ENCODE results near the gene PERM1. TPM values are rescaled to one million over a fixed set of nuclear protein-coding genes. Genes with fewer than 3 reads are reported as not detected.

The PERM1 gene
- total and polyA plus RNA-seq, 4 donors: 0.06 to 0.45 (median 0.15) TPM; not detected in 1

DNA sequence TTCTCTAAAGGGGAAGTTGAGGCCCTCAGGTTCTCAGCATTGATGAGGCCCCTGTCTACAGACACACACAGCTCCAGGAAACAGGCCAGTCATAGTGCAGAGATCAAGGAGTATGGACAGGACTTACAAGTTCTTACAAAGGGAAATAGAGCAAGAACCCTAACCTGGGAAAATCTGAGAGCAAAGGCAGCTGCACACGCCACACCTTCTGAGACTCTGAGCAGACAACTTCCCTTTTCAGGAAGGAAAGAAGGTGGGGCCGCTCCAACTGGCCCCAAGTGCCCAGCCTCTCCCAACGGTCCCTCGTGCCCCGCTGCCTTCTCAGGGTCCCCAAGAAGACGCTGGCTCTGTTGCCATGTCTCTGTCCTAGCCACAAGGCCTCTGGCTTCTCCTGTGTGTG, 26.4 kb downstream of the PERM1 start:
- peaks cover 0 to 8% (median 4%) of the 10 kb centered on the region in 5 donors for H3K4me1 ChIP-seq (ENCODE audit: control insufficient read depth in 5 of 5, insufficient read depth in 5 of 5, low read length in 5 of 5)
- 25 to 66% methylated on average over 6 of the region's 6 CpGs for WGBS, 2 donors
- ATAC-seq (ENCODE audit: insufficient read depth, low FRiP score) (no peak), DNase-seq (no peak)
- H3K4me3 ChIP-seq: no peak overlapping the region
- peaks cover 14 to 61% (median 23%) of the 10 kb centered on the region in 4 donors for H3K36me3 ChIP-seq (ENCODE audit: control insufficient read depth in 4 of 4, insufficient read depth in 4 of 4, low read length in 4 of 4)
- H3K27me3 ChIP-seq (ENCODE audit: control insufficient read depth in 3 of 3, insufficient read depth in 3 of 3, low read length in 2 of 3): no peaks in the 10 kb centered on the region
- TF ChIP-seq, protein P1, sequence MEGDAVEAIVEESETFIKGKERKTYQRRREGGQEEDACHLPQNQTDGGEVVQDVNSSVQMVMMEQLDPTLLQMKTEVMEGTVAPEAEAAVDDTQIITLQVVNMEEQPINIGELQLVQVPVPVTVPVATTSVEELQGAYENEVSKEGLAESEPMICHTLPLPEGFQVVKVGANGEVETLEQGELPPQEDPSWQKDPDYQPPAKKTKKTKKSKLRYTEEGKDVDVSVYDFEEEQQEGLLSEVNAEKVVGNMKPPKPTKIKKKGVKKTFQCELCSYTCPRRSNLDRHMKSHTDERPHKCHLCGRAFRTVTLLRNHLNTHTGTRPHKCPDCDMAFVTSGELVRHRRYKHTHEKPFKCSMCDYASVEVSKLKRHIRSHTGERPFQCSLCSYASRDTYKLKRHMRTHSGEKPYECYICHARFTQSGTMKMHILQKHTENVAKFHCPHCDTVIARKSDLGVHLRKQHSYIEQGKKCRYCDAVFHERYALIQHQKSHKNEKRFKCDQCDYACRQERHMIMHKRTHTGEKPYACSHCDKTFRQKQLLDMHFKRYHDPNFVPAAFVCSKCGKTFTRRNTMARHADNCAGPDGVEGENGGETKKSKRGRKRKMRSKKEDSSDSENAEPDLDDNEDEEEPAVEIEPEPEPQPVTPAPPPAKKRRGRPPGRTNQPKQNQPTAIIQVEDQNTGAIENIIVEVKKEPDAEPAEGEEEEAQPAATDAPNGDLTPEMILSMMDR (IDR thresholded peaks at IDR 0.05; ENCODE audit: control extremely low read depth, extremely low read depth): no peak
- peaks cover 0 to 2% (median 0%) of the 10 kb centered on the region in 4 donors for H3K9me3 ChIP-seq (ENCODE audit: control insufficient read depth in 4 of 4, insufficient read depth in 3 of 4, low read length in 3 of 4)
- no peak overlapping the region for H3K9ac ChIP-seq (ENCODE audit: insufficient read depth in 1 of 2, low read length in 2 of 2)
- no peak overlapping the region for H3K27ac ChIP-seq (ENCODE audit: low read depth in 1 of 2, low read length in 1 of 2)

DNA sequence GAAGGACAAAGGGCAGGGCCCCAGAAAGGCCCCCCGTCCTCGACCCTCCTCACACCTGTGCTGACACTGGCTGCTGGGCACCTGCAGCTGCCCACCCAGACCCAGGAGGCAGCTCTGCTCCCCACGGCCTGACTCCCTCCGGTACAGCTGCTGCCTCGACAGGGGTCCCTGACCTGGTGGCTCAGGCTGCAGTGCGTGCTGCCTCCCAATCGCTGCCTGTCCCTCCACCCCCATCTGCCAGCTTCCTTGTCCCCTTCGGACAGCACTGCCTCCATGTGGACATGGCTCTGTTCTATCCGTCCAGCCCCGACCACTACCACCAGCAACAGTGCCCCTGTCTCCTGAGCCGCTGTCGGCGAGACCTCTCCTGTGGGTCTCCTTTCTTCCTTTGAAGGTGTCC, 27.0 kb downstream of the PERM1 start:
- ATAC-seq (ENCODE audit: insufficient read depth, low FRiP score) (no peak), DNase-seq (no peak)
- Histone ChIP-seq H3K9ac (ENCODE audit: insufficient read depth in 1 of 2, low read length in 2 of 2) (no peak overlapping the region), H3K27me3 (ENCODE audit: control insufficient read depth in 3 of 3, insufficient read depth in 3 of 3, low read length in 2 of 3) (no peaks in the 10 kb centered on the region), H3K27ac (ENCODE audit: low read depth in 1 of 2, low read length in 1 of 2) (no peak overlapping the region), H3K36me3 (ENCODE audit: control insufficient read depth in 4 of 4, insufficient read depth in 4 of 4, low read length in 4 of 4) (peaks cover 19 to 67% (median 28%) of the 10 kb centered on the region in 4 donors), H3K4me1 (ENCODE audit: control insufficient read depth in 5 of 5, insufficient read depth in 5 of 5, low read length in 5 of 5) (peaks cover 0 to 8% (median 4%) of the 10 kb centered on the region in 5 donors), H3K9me3 (ENCODE audit: control insufficient read depth in 4 of 4, insufficient read depth in 3 of 4, low read length in 3 of 4) (peaks cover 0 to 6% (median 0%) of the 10 kb centered on the region in 4 donors), H3K4me3 (no peak overlapping the region)
- TF ChIP-seq, protein P1 (IDR thresholded peaks at IDR 0.05; ENCODE audit: control extremely low read depth, extremely low read depth): no peak
- 92 to 96% methylated on average over 13 of the region's 13 CpGs for WGBS, 2 donors

DNA sequence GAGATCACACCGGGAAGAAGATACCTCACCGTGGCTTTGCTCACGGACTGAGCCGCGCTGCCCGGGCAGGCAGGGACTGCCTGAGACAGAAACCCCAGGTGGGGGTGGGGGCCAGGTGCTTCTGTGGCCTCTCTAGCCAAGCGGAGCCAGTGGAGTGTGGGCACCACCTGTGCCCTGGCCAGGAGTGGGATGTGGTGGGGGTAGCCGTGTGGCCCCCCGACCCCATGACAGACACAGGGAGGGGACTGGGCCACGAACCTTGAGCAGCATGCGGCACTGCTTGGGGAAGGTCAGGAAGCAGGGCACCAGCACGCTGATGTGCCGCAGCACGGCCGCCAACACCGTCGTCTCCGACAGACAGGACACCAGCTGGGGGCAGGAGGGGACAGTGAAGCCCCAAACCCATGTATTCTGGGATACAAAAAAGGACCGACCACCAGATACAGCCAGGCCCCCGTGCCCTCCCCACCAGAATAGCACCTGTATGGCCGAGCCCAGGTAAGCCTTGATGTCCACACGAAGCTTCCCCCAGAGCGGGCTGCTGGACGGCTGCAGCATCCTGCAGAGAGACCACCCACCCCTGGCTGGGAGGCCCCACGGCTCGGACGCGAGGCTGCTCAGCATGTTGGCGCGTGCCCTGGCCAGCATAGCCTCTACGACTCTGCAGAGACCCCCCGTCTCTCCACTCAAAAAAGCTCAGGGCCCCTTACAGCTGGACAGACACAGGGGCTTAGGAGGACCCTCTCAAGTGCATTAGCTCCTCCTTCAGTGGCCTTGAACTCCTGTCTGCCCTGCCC, 28.2 kb downstream of the PERM1 start:
- Histone ChIP-seq H3K9me3 (ENCODE audit: control insufficient read depth in 4 of 4, insufficient read depth in 3 of 4, low read length in 3 of 4) (peaks cover 0 to 9% (median 0%) of the 10 kb centered on the region in 4 donors), H3K27me3 (ENCODE audit: control insufficient read depth in 3 of 3, insufficient read depth in 3 of 3, low read length in 2 of 3) (no peaks in the 10 kb centered on the region), H3K4me1 (ENCODE audit: control insufficient read depth in 5 of 5, insufficient read depth in 5 of 5, low read length in 5 of 5) (peaks cover 0 to 6% (median 4%) of the 10 kb centered on the region in 5 donors), H3K36me3 (ENCODE audit: control insufficient read depth in 4 of 4, insufficient read depth in 4 of 4, low read length in 4 of 4) (peaks cover 28 to 78% (median 35%) of the 10 kb centered on the region in 4 donors), H3K27ac (ENCODE audit: low read depth in 1 of 2, low read length in 1 of 2) (no peak overlapping the region), H3K4me3 (no peak overlapping the region), H3K9ac (ENCODE audit: insufficient read depth in 1 of 2, low read length in 2 of 2) (no peak overlapping the region)
- no peak for DNase-seq
- no peak for ATAC-seq (ENCODE audit: insufficient read depth, low FRiP score)
- TF ChIP-seq, protein P1 (IDR thresholded peaks at IDR 0.05; ENCODE audit: control extremely low read depth, extremely low read depth): no peak
- WGBS, 2 donors: 91 to 94% methylated on average over 32 of the region's 32 CpGs
